Stromal cell of bone marrow (primary cell): ENCODE data around the gene EFEMP2.
A peak's percentile ranks its signal among the peaks of the same experiment; 100 is the strongest.

ENCODE experiments used
- DNase-seq: peaks from one replicate; pipeline ENCODE4 v3.0.0-alpha.2; 2012; ENCODE audit warnings: low read depth

Gene EFEMP2

GRCh38 chr11:65826984-65827735 lies 45.4 kb downstream of the EFEMP2 start:
- no peak for DNase-seq

GRCh38 chr11:65822776-65823528 lies 49.6 kb downstream of the EFEMP2 start:
- DNase-seq = no peak

GRCh38 chr11:65821107-65821506 lies 51.5 kb downstream of the EFEMP2 start:
- no peak for DNase-seq

GRCh38 chr11:65817835-65818680 lies 54.5 kb downstream of the EFEMP2 start:
- DNase-seq = peak; percentile 67

GRCh38 chr11:65817312-65817834 lies 55.2 kb downstream of the EFEMP2 start:
- DNase-seq = no peak

- DNase-seq = no peak
These were observed 55.9 kb downstream of the EFEMP2 start for GRCh38 chr11:65816696-65817095.
